ENCODE measurements around the gene ATAT1. TPM values are rescaled to one million over a fixed set of nuclear protein-coding genes. Genes with fewer than 3 reads are reported as not detected.
"Not testable (repeated sequence)": the region's sequence is repeated elsewhere in the genome, so short reads cannot be mapped to it uniquely, and the experiment has no call there.

ATAT1 gene
- total and polyA plus RNA-seq, 9 of the 15 experiments (the other 6 are each of a cell fraction or from before 2014, with no cell fraction given): 0.65 to 5.8 (median 1.6) TPM

DNA sequence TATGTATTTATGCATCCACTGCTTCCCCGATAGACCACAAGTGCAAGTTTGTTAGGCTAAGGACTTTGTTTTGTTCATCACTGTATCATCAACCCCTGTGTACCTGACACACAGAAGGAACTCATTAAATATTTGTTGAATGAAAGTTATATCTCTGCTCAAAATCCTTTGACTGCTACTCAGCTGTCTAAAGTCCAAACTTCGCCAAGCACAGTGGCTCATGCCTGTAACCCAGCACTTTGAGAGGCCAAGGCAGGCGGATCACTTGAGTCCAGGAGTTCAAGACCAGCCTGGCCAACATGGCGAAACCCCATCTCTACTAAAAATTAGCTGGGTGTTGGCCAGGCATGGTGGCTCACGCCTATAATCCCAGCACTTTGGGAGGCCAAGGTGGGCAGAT is 31.2 kb downstream of the ATAT1 start:
- BruUV-seq (replicated peaks); in situ Hi-C loops (cut with MboI); ATAC-seq; DNase-seq (ENCODE audit: extremely low read depth in 1 of 4, low spot score in 3 of 4); H3K4me1 ChIP-seq (replicated peaks in 1 of 2; ENCODE audit: control insufficient read depth in 2 of 2, insufficient read depth in 2 of 2, low read length in 2 of 2); H3K79me2 ChIP-seq (ENCODE audit: control insufficient read depth, insufficient read depth, low read length); H2AFZ ChIP-seq (ENCODE audit: low read depth, low read length); H3K4me2 ChIP-seq (ENCODE audit: insufficient read depth, low read length); intact Hi-C loops (cut with micrococcal nuclease); H3K9ac ChIP-seq (ENCODE audit: insufficient read depth in 1 of 2, low read depth in 2 of 2, low read length in 2 of 2); H3K27ac ChIP-seq (ENCODE audit: extremely low read depth, low read depth, low read length); H3K27me3 ChIP-seq (ENCODE audit: control insufficient read depth in 2 of 2, insufficient read depth in 2 of 2, low read length in 2 of 2); FAIRE-seq; H3K4me3 ChIP-seq; H3K9me3 ChIP-seq (replicated peaks; ENCODE audit: control insufficient read depth, insufficient read depth, low read depth, low read length); H4K20me1 ChIP-seq (replicated peaks; ENCODE audit: control insufficient read depth, insufficient read depth, low read length); H3K9me1 ChIP-seq (ENCODE audit: control insufficient read depth, insufficient read depth, low read length): not testable (repeated sequence)
- peaks cover 87% of the 10 kb centered on the region for H3K36me3 ChIP-seq (ENCODE audit: control insufficient read depth, insufficient read depth, low read length)
- ChIA-PET CTCF (ENCODE audit: low intra/inter-chr PET ratio) (interaction anchor here (0.6 kb wide), 1 partner anchor 54 kb away, joined by 3 read pairs; no protein-coding TSS in a partner anchor), POLR2A (interaction anchor here (1.2 to 2.5 kb wide), 4 partner anchors 10 to 43 kb away, joined by 4 to 9 read pairs (median 6); partner anchors contain the start of gene C6orf136)
- WGBS (ENCODE audit: insufficient coverage, low coverage, missing lambda C conversion rate): 72% methylated on average over 5 of the region's 5 CpGs

DNA sequence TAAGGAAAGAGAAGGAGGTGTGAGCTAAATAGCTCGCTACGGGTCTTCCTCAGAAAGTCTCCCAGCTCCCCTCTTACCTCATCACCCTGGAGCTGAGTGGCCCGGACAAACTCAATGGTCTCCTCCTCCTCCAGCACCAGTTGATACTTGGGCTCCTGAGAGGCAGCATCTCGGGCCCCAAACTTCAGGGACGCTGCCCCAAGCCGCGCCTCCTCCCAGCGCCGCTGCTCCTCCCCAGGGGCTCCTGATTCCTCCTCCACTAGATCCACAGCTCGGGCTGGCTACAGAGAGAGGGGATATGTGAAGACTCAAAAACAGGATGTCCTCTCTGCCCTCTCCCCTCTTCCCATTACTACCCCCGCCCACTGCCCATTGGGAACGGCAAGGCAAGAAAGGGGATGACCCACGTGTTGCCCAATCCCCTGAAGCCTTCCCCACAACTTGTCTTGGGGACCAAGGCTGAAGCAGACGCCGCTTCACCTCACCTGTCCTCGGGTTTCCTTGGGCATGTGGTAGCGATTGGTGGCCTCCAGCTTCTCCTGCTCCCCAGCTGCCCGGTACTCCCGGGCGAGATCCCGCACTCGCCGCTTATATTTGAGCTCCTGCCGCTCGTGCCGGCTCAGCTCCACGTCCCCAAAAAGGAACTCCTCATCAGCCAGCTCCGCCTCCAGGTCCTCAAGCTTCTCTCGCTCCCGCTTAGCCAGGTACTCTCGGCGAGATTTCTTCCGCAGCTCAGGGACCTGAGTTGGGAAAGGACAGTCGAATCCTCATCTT is 38.5 kb downstream of the ATAT1 start:
- no peaks in the 10 kb centered on the region for H3K9me3 ChIP-seq (replicated peaks; ENCODE audit: control insufficient read depth, insufficient read depth, low read depth, low read length)
- H3K9ac ChIP-seq (ENCODE audit: insufficient read depth in 1 of 2, low read depth in 2 of 2, low read length in 2 of 2): peak overlapping the region in 1 of 2 experiments; percentile 38; a peak in 1 of 4 replicates
- H3K27me3 ChIP-seq (ENCODE audit: control insufficient read depth in 2 of 2, insufficient read depth in 2 of 2, low read length in 2 of 2): no peaks in the 10 kb centered on the region
- no peak for DNase-seq (ENCODE audit: extremely low read depth in 1 of 4, low spot score in 3 of 4)
- TSS peak; percentile 37 for BruUV-seq (replicated peaks)
- no peak overlapping the region for H2AFZ ChIP-seq (ENCODE audit: low read depth, low read length)
- peaks cover 7 to 9% of the 10 kb centered on the region in 2 experiments for H3K4me1 ChIP-seq (replicated peaks in 1 of 2; ENCODE audit: control insufficient read depth in 2 of 2, insufficient read depth in 2 of 2, low read length in 2 of 2)
- H3K4me2 ChIP-seq (ENCODE audit: insufficient read depth, low read length): no peak overlapping the region
- WGBS (ENCODE audit: insufficient coverage, low coverage, missing lambda C conversion rate): 93% methylated on average over 33 of the region's 34 CpGs
- in situ Hi-C loops (cut with MboI): no loop called here
- peaks cover 77% of the 10 kb centered on the region for H3K36me3 ChIP-seq (ENCODE audit: control insufficient read depth, insufficient read depth, low read length)
- H3K27ac ChIP-seq (ENCODE audit: extremely low read depth, low read depth, low read length): no peak overlapping the region
- TF ChIP-seq, protein P1, sequence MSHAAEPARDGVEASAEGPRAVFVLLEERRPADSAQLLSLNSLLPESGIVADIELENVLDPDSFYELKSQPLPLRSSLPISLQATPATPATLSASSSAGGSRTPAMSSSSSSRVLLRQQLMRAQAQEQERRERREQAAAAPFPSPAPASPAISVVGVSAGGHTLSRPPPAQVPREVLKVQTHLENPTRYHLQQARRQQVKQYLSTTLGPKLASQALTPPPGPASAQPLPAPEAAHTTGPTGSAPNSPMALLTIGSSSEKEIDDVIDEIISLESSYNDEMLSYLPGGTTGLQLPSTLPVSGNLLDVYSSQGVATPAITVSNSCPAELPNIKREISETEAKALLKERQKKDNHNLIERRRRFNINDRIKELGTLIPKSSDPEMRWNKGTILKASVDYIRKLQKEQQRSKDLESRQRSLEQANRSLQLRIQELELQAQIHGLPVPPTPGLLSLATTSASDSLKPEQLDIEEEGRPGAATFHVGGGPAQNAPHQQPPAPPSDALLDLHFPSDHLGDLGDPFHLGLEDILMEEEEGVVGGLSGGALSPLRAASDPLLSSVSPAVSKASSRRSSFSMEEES (CRISPR knock-in tag; IDR thresholded peaks at IDR 0.05): no peak
- TF ChIP-seq ZNF174 (CRISPR knock-in tag; IDR thresholded peaks at IDR 0.05): no peak
- no peak for TF ChIP-seq ZBTB17 (CRISPR knock-in tag; IDR thresholded peaks at IDR 0.05)
- no peak for TF ChIP-seq SRF (CRISPR knock-in tag; IDR thresholded peaks at IDR 0.05)
- no peak for TF ChIP-seq SIX5 (IDR thresholded peaks at IDR 0.05; ENCODE audit: borderline replicate concordance in 1 of 2, insufficient read depth in 1 of 2, low read depth in 1 of 2, low read length in 2 of 2)
- TF ChIP-seq, protein P2, sequence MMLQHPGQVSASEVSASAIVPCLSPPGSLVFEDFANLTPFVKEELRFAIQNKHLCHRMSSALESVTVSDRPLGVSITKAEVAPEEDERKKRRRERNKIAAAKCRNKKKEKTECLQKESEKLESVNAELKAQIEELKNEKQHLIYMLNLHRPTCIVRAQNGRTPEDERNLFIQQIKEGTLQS (IDR thresholded peaks at IDR 0.05): no peak
- TF ChIP-seq, protein P2 (CRISPR knock-in tag; conservative IDR thresholded peaks at IDR 0.05): no peak
- 0 out of 2 replicates have a peak, but pooled peaks have one; percentile 28 for TF ChIP-seq POLR2G (IDR thresholded peaks at IDR 0.05; ENCODE audit: low read depth, low read length)
- TF ChIP-seq EHMT2 (IDR thresholded peaks at IDR 0.05): no peak
- no peak for FAIRE-seq
- no peaks in the 10 kb centered on the region for H4K20me1 ChIP-seq (replicated peaks; ENCODE audit: control insufficient read depth, insufficient read depth, low read length)
- ChIA-PET CTCF (ENCODE audit: low intra/inter-chr PET ratio) (no interaction called here), POLR2A (interaction anchor here (0.6 to 2.5 kb wide), 5 partner anchors 15 to 516 kb away, joined by 3 to 12 read pairs (median 5); partner anchors contain the start of genes MRPS18B and PPP1R10)
- no peak overlapping the region for H3K4me3 ChIP-seq
- no peak for ATAC-seq
- intact Hi-C loops (cut with micrococcal nuclease): no loop called here
- H3K79me2 ChIP-seq (ENCODE audit: control insufficient read depth, insufficient read depth, low read length): no peaks in the 10 kb centered on the region
- peaks cover 1% of the 10 kb centered on the region for H3K9me1 ChIP-seq (ENCODE audit: control insufficient read depth, insufficient read depth, low read length)

Data from K562 (cell line).